Middle frontal gyrus (tissue), 1 donor: ENCODE data around the gene SVIL.
"Not testable (repeated sequence)": the region's sequence is repeated elsewhere in the genome, so short reads cannot be mapped to it uniquely, and the experiment has no call there.

Source experiments
- DNase-seq: peaks from one replicate; pipeline ENCODE4 v3.0.0-alpha.2; 2015; ENCODE audit warnings: low spot score; ENCODE audit errors: extremely low spot score

The SVIL gene

DNA sequence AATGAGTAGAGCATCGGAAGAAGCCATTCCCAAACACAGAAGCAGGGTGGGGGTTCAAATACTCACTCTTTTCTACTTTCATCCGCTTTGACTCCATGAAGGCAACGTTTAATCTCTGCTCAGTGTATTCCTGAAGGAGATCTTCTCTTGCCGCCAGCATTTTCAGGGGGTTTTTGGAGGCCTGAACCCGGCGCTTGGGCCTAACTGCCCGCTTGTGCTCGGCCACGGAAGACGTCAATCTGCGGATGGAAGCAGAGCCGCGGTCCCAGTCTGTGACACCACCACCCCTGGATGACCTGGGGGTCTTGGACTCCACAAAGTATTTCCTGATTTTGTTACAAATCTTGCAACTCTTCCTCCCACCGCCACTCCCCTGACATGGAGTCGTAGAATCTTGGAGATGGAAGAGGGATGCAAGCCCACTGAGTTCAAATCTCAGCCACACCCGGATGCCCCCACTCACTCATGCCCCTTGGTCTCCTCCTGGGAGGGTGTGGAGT, 143.9 kb downstream of the SVIL start:
- DNase-seq: not testable (repeated sequence)

DNA sequence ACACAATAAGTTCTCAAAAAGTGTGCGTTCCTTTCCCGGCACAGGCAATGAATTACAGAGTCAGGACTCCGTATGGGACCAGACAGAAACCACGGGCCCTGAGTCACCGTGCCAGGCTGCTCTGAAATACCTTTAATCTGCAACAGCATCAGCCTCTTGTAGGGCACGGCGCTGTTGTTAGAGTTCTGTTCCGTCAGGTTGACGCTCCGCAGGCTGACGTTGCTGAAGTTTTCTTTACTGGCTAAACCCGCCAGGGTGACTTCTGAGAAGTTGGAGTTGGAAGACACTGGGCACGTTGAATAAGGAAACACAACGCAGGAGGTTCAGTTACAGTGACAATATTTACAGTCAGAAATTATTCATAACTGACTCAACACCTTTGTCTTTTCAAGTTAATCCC, 146.3 kb downstream of the SVIL start:
- not testable (repeated sequence) for DNase-seq

DNA sequence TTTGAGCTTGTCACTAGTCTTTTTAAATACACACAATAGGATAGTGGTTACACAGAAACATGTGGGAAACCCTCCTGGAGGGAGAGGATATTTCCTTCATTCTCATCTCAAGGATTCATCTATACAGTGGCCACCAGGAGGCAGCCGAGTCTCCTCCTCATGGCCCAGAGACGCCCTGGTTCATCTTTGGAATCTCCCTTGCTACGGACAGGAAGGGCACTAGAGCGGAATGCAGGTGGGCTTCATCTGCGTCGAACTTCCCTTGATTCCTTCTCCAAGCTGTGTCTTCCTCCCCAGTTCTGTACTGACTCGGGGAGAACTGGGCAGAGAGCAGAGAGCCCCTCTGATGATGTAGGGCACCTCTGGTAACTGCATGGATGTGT, 146.9 kb downstream of the SVIL start:
- DNase-seq: not testable (repeated sequence)

DNA sequence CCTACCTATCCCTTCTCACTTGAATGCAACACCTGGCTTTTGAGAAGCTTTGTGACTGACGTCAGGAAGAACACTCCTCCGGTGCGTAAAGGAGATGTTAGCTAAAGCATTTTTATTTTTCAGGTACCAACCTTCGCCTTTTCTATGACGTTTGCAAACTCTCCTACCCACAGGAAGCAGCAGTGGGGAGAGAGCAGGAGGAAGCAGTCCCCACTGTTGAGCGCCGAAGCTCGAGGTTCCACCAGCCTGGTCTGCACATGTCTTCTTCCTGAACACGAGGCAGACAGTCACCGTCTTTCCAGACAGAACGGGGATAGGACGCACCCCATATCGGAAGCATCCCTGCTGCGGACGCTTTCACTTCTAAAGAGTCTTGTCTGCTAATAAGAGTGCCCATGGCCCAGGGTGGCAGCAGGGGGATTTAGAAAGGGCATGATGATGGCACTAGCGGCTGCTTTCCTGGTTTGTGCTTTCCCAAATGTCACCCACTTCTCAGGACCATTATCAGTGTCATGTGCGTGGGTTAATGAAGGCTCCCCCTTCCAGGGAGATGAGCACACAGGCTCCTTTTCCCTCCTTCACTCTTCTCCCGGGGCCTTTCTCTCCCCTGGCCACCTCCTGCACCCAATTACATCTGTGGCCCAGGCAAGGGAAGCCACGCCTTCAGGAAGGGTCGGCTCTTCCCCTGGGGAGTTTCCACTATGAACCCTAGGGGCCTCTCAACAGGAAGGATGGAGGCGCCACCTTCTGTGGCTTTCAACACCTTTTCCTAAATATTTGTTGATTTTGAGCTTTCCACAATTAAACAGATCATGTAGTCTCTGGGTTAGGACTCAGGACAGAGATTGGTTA, 147.5 kb downstream of the SVIL start:
- not testable (repeated sequence) for DNase-seq

DNA sequence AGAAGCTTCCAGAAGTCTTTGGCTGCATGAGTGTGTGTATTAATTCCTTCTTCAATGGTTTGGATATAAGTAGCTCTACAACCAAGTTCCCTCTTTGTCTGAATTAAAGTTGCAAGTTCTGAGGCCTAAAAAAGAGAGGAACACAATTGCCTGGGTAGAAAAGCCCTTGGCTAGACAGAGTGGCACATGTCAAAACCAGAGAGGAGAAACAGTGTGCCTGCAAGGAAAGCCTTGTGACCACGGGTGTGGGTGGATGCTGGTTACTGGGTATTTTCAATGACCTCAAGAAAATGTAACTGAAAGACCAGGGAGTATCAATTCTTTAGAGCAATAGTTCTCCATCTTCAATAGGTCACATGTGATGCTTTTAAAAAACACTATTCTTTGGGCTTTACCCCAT, 148.3 kb downstream of the SVIL start:
- no peak for DNase-seq

DNA sequence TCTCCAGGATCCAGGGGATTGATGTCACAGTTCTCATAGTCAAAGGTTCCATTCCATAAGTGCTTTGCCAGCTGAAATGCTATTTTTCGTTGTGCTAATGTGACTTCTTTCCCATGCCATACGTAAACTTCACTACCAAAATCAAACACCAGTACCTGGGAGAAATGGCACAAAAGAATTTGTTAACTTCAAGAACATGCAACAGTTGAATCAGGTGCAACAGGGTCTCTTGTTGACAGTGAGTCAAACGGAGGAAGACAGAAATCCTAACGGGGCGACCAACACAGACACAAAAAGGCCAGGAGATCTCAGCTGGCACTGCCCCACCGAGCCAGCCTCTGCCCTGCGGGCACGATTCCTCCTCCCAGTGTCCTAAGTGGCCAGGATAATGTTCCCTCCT, 150.1 kb downstream of the SVIL start:
- DNase-seq: not testable (repeated sequence)

DNA sequence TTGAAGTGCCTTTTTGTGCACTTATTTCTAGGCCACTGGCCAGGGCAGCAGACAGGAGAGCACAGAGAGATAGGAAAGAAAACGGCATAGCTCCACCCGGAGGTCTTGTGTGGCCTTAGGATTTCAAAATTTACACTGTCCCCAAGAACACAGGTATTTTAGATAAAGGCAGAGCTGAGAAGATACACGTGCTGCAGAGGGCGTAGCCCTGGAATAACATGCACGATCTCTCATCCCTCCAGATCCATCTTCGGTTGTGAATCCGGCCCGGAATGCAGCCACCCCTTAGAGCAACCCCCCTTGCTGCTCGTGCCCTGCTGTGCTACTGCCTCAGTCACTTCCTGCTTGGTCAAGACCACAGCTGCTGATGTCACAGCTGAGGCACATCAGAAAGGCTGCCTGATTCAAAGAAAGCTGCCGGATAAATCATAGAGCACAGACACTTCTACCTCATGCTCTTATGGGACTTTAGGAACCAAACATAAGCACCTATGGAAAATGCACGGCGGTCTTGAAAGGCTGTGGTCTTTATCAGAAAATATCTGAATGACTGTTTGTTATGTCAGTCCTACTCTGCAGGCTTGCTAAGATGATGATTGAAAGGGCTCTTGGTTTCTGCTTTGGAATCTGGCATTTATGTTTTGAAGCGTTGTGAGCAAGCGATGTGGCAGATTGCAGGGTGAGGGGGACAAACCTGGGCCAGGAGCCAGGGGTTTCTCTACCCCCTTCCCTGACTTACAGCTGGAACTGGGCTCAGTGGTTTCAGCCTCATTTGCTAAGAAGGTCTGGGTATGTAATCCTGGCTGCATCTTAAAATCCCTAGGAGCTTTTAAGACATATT, 152.0 kb downstream of the SVIL start:
- DNase-seq: no peak

DNA sequence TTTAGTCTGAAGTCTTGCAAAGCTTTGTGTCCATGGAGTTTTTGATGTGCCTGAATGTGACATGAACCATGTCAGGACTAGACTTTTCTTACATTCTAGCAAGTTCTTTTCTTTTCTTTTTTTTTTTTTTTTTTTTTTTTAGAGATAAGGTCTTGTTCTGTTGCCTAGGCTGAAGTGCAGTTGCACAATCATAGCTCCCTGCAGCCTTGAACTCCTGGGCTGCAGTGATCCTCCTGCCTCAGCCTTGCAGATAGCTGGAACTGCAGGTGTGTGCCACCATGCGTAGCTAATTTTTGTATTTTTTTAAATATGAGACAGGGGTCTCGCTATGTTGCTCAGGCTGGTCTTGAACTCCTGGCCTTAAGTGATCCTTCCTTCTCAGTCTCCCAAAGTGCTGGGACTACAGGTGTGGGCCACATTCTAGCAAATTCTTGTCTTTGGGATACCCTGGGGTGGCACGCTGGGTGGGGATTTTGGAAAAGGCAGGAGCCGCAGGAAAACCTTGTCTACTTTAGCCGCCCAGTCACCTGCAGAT, 152.8 kb downstream of the SVIL start:
- DNase-seq: no peak

DNA sequence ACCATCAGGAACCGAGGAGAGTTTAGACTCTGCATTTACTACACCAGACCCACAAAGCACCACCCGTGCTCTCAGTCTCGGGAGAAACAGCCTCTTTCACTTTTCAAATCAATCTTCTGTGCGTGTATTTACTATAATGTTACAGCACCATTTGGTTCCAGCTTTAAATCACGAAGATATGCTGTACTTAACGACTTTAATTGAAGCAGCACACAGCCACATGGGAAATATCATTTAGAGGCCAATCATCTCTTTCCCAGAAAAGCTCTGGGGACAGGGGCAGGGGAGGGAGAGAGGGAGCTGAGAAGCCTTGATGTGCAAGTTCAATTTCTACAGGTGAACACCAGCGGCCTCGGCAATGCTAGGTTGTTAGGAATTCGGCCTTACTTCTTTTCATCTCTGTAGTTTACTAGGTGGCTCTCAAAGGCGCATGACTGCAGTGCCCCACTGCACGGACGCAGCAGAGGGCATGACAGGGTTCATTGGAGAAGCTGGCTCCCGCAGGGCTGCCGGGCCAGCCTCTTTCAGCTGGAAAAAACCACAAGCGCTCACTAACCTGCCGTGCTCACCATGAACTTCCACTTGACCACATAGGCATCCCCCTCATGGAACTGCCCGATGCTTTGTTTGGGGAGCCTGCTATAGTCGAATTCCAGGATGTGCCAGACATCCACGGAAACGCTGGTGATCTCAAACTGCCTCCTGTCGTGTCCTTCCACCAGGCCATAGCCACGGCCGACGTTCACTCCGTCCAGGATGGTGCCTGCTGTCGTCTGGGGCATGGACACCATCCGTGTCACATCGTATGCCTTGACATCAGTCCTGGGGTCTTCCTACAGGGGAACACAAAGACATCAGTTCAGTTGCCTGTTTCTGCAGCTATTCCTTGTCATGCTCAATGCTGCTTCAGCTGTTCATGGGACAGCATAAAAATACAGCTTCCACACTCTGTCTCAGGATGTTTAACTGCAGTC, 154.5 kb downstream of the SVIL start:
- DNase-seq: no peak

DNA sequence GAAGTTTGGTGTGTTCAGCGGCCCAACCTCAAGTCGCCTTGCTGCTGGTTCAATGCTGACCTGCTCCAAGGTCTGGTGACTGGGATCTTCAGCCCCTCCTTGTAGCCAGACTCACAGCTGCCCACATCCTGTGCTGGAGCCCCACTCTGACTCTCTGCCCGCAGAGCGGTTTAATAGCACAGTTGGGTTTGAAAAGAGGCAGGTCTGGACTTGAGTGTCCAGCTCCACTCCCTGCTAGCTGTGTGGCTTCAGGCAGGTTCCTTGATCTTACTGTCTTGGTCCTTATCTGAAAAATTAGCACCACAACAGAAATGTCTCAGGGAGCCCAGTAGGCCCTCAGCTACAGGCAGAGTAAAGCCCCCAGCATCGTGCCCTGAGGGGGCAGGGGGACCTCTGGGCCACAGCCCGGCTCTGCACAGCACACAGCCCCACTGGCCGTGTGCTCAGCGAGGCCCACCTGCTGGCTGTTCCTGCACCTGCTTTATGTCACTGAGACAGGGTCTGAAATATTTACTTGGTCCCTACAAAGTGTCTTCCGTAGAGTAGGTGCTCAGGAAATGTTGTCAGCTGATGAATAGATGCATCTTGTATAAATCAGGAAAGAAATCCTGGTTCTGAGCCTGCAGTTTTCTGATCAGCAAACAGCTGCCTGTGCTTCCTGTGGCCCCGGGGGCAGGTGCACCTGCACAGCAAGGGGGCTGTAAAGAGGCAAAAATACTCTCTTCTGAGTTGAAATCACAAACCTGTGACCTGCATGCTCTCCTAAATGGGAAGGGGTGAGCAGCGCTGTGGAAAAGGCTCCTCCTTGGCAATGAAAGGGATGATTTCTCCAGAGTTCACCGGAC, 155.5 kb downstream of the SVIL start:
- DNase-seq: no peak

DNA sequence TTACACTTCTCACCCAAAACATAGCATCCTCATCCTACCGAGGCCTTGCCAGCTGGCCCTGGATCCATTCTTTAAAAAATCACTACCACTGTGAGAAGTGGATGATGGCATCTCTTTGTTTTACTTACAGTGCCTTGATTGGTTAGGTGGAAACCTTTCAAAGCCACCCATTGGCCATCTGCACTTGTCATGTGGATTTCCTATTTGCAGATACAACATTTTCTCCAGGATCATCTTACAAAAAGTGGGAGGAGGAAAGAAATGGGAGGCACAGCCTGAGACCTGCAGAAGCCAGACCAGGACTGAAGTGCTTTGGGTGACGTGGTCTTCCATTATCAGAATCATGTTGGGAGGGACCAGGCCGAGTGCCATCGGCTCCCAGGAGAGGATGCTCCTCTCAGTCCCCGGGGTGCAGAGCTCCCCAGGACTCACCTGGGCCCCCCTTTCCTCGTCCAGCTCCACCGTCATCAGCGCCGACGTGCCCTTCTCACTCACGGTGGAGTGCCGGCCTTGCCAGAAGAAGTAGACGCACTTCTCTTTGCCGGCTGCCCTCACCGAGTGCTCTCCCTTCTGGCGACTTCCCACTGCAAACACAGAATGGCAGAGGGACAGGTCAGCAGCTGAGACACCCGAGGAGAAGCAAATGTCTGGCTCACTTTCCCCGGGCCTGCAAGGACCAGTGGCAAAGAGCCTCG, 161.2 kb downstream of the SVIL start:
- no peak for DNase-seq

DNA sequence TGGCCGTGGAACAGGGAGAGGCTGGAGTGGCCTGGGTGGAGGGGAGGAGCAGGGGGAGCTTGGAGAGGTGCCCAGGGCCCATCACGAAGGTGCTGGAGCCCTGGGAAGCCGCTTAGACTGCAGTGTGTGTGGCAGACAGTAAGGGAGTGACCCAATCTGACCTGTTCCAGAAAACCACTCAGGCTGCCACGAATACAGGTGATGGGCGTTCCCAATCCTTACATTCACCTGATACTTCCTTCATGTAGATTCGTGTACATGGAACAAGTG, 161.7 kb downstream of the SVIL start:
- DNase-seq: no peak

DNA sequence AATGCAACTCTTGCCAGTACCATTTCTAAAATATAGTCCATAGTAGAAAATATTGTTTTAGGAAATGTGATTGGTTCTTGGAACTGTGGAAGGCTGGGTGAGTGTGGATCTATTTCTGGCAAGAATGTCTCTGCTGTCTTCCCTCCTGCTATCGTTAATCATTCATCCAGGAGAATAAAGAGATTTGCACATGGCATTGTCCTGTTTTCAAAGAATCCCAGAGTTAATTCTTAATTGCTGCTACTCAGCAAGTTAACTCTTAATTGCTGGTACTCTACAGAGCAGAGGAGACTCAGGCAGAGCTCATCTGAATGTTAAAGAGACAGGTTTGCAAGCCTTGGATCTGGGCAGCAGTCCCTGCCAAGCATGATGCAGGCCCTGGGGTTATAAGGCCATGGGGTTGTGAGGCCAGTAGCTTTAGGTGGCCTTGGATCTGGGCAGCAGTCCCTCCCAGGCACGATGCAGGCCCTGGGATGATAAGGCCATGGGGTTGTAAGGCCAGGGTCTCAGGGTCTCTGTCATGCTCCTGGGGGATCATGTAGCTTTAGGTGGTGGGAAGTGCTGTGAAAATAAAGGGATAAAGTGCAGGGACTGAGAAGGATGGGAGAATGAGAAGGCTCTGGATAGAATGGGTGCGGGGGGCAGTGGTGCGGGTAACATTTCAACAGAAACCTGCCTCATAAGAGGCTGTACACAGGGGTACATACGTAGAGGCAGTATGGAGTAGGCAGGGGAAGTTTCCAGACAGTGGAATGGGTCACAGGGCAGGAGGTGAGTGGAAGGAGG, 162.3 kb downstream of the SVIL start:
- DNase-seq: no peak

DNA sequence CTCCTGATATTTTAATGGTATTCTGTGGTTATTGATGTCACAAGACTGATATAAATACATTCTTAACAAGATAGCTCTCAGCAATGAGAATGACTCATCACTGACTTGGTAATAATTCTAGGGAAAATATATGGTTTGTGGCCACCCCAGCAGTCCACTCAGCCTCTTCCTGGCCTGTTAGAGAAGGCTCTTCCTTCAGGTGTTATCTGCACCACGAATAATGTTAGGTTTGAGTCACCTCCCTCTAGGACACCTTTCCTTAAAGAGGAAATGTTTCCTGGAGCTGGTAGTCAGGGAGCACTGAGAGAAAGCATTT, 163.3 kb downstream of the SVIL start:
- DNase-seq: no peak

DNA sequence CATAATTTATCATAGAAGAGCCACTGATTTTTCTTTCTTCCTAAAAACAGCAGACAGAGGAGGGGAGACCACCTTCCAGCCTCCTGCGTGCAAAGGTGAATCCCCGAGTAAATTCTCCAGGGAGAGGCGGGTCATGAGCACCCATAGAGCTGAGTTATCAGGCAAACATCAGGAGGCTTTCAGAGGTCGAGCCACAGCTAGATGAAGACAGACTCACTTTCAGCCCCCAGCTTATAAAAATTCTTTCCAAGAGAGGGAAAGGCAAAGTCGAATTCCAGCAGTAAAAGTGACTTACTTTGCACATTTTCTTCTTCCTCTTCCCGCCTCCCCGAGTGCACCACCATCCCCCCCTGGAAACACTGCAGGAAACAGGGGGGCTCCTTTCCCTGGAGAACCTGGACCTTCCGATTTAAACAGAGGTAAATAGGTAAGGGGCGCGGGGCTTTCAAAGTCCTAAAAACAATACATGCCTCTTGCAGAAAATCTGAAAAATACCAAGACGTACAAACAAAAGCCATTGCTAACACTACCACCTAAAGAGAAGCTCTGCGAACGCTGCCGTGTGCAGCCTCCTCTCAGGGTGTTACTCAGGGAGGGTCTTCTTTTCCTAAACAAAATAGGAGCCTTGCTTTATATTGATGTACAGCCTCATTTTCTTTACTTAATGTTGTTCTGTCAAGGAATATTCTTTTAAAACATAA, 163.8 kb downstream of the SVIL start:
- DNase-seq: no peak

DNA sequence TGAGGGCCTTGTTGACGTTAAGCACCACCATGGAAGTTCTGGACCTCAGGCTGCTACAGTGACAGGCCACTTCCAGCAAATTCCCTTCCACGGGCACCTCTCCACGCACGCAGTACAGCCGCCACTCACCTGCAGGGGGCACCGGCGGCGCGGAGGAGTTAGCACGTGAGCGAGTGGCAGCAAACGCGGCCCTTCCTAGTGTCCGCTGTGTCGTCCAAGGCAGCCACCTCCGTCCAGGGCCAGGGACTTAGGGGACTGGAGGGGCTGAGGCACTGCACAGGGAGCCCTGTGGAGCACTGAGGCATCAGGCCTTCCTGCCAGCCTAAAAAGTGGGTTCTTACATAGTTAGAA, 164.4 kb downstream of the SVIL start:
- DNase-seq: no peak

DNA sequence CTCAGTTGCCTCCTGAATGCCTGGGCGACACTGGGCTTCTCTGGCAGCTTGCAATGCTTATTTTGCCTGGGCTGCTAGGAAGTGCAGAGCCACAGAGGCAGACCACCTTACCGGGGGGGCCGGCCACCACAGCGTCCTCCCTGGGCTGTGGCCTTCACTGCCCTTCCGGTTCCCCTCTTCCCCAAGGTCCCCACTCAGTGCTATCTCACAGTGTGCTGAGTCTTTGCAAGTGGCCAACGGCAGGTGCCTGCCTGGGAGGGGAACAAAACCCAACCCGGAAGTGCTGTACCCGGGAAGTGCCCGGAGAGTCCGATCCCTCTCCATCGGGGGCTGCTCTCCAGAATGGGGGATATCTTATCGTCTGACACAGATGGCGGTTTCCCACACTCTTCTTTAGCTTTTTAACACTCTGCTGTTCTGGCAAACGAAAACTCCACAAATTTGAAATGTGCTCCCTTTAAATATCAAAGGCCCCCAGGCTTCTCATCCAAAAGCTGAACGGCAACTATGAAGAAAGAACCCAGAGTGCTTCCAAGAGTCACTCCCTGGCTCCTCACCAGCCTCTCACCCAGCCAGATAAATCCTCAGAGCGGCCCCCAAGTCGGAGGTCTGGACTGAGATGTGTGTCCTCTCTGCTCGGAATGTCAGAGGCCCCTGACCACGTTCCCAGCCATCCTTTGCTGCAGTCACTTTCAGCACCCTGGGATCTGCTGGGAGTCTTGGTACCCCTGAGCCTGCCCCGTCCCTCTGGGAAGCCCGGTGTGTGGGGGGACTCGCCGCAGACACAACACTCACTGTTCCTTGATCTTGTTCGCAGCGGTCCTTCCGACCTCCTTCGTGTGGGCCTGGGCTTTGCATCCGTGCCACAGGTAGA, 165.1 kb downstream of the SVIL start:
- DNase-seq: no peak

DNA sequence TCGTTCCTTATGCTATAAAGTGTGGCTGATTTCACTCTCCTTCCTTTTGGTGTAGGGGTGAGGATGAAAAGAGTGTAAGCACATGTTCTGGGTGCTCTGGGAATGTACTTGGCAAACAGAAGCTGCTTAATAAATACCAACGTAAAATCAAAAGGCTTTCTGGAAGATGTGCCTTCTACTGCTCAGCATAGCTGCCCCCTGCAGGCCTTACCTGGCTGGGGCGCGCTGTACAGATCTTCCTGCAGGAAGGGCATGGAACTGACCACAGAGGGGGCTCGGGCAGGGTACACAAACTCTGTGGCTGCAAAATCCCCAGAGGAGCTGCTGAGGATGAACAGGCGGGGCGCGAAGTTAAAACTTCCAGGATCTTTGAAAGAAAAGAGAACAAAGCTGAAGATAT, 169.4 kb downstream of the SVIL start:
- no peak for DNase-seq
